ENCODE data around the gene A3GALT2.

The A3GALT2 gene

DNA sequence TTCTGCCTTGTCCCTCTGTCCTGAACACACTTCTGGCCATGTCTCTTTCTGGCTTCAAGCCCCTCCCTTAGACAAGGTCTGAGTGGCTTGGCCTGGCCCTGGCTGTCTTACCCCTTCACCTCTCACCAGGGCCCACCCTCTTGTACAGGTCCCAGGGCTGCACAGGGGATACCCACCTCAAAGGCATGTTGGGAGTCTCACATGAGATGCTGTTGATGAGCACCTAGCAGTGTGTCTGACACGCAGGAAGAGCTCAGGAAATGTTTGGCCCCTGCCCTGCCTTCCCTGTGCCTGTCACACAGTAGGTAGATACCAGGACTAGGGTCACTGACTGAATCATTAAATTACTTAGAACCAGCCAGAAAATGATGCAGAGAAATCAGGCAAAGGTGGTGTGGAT lies 48.0 kb downstream of the A3GALT2 start:
- no peak for DNase-seq (ENCODE audit: low read depth in 2 of 2)

DNA sequence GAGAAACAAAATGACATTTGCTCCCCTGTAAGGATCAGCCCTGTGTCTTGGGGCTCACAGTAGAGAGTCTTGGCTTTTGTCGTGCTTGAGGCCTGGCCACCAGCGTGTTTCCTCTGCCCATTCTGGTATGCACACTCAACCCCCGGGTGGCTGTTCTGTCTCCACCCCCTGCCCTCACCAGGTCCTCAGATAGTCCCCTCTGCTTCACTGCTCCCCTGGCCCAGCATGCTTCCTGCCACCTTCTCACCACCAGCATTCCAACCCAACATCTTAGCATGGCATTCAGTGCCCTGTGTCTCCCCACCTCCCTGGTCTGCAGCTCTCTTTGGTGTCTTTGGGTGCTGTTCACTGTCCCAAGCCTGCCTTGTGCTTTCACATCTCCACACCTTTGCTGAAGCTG lies 48.4 kb downstream of the A3GALT2 start:
- DNase-seq (ENCODE audit: low read depth in 2 of 2): no peak

- no peak for DNase-seq (ENCODE audit: low read depth in 2 of 2)
Observed at GRCh38 chr1:33271666-33272505, 49.0 kb downstream of the A3GALT2 start.

DNA sequence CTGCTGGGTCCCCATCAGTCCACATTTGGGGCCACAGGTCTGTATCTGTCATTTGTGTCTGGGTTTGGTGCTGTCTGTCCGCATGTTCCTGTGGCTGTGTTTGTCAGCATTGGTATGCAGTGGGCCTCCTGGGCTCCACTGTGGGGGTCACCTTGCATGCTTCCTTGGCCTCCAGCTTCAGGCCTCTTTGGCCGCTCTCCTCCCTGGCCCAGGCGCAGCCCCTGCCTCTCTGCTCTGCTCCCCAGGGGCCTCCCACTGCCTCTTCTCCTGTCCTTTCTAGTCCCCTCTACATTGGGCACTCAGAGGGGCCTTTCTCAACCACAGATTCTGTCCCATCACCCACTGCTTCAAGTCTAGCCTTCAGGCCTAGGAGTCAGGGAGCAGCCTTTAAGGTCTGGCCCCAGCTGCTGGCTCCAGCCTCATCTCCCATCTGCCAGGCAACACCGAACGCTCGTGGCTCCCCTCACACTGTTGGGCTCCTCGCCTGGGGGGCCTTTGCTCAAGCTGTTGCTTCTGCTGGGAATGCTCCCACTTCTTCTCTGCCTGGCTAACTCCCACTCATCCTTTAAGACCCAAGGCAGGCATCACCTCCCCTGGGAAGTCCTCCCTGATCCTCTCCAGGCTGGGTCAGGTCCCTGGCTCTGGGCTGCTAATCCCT lies 50.0 kb downstream of the A3GALT2 start:
- DNase-seq (ENCODE audit: low read depth in 2 of 2): no peak

DNA sequence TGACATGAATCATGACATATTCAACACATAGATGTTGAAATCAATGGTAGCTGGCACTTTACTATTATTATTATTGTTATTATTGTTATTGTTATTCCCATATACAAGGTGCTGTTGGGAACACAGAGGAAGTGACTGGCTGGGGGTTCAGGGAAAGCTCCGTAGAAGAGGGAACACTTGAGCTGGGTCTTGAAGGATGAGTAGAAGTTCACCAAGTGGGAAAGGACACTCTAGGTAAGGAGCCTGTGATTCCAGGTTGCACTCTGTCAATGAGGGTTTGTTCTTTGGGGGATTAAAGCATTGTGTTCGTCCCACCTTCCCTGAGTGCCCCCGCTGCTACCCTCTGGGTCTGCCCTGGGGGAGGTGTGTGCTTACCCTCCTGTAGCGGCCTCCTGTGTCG lies 50.5 kb downstream of the A3GALT2 start:
- DNase-seq (ENCODE audit: low read depth in 2 of 2): no peak

- no peak for DNase-seq (ENCODE audit: low read depth in 2 of 2)
Observed at GRCh38 chr1:33269621-33270020, 51.3 kb downstream of the A3GALT2 start.

- DNase-seq (ENCODE audit: low read depth in 2 of 2): no peak
Observed at GRCh38 chr1:33268927-33269610, 51.8 kb downstream of the A3GALT2 start.

DNA sequence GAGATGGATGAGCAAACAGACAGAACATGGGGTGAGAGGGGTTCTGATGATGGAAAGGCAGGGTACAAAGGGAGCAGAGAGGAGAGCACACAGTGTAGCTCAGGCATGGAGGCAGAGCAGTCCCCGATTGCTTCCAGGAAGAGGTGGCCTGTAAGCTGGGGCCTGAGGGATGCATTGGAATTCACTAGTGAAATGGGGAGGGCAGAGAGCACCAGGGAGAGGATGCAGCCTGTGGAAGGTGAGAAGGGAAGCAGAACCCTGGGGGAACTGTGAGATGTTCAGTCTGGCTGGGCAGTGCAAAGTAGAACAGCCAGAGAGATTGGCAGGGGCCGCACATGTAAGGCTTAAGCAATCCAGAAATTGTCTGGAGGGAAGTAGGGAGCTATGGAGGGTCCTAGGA lies 52.4 kb downstream of the A3GALT2 start:
- no peak for DNase-seq (ENCODE audit: low read depth in 2 of 2)

GRCh38 chr1:33267468-33268205 lies 53.3 kb downstream of the A3GALT2 start:
- no peak for DNase-seq (ENCODE audit: low read depth in 2 of 2)

- no peak for DNase-seq (ENCODE audit: low read depth in 2 of 2)
Observed at GRCh38 chr1:33266766-33267165, 54.1 kb downstream of the A3GALT2 start.

DNA sequence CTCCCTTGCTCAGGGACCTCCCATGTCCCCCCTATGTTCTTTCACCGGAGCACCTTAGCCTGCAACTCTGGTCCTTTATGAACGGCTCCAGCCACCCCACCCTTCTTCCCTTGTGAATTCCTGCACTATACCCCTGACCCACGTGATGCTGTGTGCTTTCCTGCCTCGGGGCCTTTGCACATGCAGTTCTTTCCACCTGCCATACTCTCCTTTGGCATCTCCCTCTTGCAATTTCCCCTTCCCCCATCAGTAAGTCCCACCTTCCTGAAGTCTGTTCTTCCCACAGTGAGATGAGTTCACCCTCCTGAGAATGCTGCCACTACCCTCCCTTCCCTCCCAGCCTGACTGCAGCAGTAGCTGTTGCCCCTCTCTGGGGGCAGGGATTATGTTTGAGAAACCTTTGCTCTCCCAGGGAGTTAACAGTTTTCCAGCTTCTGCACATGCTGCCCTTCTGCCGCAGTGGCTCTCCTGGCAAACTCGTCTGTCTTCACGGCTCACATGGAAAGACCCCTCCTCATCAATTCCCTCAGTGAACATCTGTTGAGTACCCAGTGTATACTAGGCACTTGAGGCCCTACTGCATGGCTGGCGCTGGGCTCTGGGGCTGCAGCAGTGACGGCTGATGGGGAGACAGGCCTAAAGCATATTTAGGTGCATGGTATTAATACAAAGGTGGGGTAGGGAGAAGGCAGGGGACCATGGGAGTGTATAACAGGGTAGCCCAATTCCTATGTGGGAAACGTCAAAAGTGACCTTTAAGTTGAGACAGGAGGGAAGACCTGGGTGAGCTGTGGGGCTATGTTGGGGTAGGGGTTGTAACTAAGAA lies 54.9 kb downstream of the A3GALT2 start:
- DNase-seq (ENCODE audit: low read depth in 2 of 2): no peak

- DNase-seq (ENCODE audit: low read depth in 2 of 2): no peak
Observed at GRCh38 chr1:33263890-33264504, 56.9 kb downstream of the A3GALT2 start.

- DNase-seq (ENCODE audit: low read depth in 2 of 2): no peak
Observed at GRCh38 chr1:33261344-33261743, 59.6 kb downstream of the A3GALT2 start.

DNA sequence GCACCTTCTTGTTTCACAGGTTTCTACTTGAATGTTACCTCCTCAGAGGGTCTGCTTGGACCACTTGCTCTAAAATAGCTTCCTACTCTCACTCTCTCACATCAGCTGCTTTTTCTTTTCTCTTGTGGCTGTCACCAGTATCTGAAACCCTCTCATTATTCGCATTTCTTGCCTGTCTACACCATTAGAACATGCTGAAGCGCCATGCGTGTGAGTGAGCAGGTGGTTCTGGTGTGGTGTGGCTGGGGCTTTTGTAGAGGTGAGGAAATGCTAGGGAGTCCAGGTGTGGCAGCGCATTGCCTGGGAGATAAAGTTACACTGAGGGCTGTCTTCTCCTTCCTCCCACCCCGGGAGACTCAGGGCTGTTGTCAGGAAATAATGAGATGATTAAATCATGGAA lies 60.5 kb downstream of the A3GALT2 start:
- no peak for DNase-seq (ENCODE audit: low read depth in 2 of 2)

GRCh38 chr1:33259879-33260278 lies 61.0 kb downstream of the A3GALT2 start:
- no peak for DNase-seq (ENCODE audit: low read depth in 2 of 2)

DNA sequence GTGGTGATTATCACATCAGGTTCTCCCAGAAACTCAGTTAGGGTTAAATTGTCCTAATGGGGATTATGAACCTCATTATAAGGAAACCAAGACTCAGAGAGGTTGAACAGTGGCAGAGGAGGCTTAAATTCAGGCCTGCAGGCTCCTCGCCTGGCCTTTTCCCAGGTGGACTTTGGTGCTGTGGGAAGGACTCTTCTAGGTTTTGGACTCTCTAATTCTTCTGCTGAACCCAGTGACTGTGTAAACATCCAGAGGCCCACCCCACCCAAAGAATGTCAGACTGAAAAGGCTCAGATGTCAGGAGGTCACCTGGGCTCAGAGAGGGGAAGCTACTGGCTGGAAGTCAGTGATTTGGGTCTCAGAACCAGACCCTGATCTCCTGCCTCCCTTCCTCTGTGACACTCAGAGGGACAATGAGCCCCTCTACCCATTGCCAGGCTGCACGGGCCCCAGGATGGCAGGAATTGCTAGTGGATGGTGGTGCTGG lies 62.1 kb downstream of the A3GALT2 start:
- DNase-seq (ENCODE audit: low read depth in 2 of 2): no peak

DNA sequence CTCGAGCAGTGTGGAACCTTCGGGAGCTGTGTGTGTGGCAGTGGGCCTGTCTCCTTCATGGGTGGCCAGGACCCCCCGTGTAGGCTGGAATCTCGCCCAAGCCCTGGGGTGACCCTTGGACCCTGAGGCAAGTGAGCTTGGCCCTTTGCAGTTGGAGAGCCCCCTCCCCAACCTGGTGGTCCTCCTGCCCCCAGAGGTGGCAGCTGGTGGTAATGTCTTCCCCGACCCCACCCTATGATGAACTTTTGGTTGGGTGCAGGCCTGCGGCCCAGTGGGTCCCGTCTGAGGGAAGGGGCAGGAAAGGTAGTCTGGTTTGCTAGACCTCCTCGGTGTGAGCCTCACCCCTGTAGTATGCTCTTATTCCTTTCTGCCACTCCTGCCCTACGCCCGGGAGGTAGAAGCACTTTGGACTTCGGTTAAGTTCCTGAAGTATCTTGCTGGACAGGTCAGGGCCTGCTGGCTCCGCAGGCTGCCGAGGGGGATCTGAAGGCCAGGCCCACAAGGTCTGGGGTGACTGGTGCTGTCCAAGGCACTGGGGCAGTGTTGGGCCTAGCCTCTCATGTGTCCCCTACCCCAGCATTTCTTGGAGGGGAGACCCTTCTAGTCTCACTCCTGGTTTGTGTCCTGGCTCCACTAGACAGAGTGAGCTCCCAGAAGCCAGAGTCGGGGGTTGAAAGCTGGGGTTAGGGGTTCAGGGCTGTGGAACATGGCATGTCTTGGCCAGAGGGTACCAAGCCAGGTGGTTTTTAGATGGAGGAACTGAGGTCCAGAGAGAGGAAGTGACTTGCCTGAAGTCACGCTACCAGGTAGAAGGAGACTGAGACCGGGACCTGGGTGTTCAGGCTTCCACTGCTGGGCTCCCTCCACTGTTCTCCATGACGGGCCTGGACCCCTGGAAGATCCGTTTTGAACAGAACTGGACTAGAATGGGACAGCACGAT lies 62.9 kb downstream of the A3GALT2 start:
- no peak for DNase-seq (ENCODE audit: low read depth in 2 of 2)

DNA sequence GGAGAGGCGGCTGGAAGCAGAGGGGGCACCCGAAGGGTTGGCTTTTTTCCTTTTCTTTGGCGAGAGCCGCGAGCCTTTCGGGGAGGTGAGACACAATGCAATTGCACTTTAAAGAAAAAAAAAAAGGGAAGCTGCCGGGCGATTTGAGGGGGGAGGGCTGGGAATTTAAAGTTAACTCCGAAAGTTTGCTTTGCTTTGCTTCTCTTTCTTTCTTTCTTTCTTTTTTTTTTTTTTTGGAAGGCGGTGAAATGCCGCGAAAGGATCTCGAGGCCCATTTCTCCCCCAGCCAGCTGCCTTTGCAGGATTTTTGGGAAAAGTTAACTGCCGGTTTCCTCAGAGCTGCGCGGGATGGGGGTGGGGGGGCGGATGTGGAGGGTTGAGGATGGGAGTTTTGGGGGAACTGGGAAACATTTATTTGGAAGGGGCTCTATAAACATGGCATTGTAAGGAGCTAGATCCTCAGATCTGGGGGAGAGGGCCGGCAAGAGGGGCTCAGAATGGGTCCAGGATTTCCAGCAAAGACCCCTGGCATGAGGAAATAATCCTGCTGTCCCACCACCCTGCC lies 63.6 kb downstream of the A3GALT2 start:
- no peak for DNase-seq (ENCODE audit: low read depth in 2 of 2)
